Transverse colon (tissue), 4 donors: Measurements from ENCODE around the gene TRA2B.

Experiments
- CTCF ChIP-seq, 5 experiments: fragments of 200-600 bp in 3 of 5; fragments of 450-650 bp in 2 of 5; sonication (generic) in 3 of 5; IDR thresholded peaks; 1 replicate in 2 of 5; 2 replicates in 3 of 5; pipeline ENCODE4 v1.5.1; 2016 to 2017; ENCODE audit warnings: antibody characterized with exemption in 5 of 5, inconsistent platforms in 3 of 5, mild to moderate bottlenecking in 2 of 5, moderate library complexity in 1 of 5
- EP300 ChIP-seq: sonication (generic); formaldehyde crosslinking; IDR thresholded peaks from one replicate; pipeline ENCODE4 v1.6.1; 2017; ENCODE audit warnings: antibody characterized with exemption, low read depth
- POLR2A ChIP-seq: fragments of 450-650 bp; IDR thresholded peaks from one replicate; pipeline ENCODE4 v1.6.1; 2016; ENCODE audit warnings: antibody characterized with exemption, mild to moderate bottlenecking, moderate library complexity
- POLR2AphosphoS5 ChIP-seq, 3 donors: sonication (generic); formaldehyde crosslinking; IDR thresholded peaks; one replicate each; pipeline ENCODE4 v1.6.1; 2016; ENCODE audit warnings: antibody characterized with exemption in 3 of 3

GRCh38 chr3:185965496-185965895 lies 27.7 kb upstream of the TRA2B start:
- TF ChIP-seq CTCF (IDR thresholded peaks at IDR 0.05) (no peak), POLR2A (no peak), POLR2AphosphoS5 (IDR thresholded peaks at IDR 0.05) (no peak), EP300 (no peak)
